K562 (cell line): ENCODE measurements around the gene COL8A2. TPM values are rescaled to one million over a fixed set of nuclear protein-coding genes. Genes with fewer than 3 reads are reported as not detected.

Experiments used
- ATF3 ChIP-seq, 2 experiments: fragments of 450-650 bp in 1 of 2; sonication (generic) in 1 of 2; formaldehyde crosslinking in 1 of 2; IDR thresholded peaks in 1 of 2; conservative IDR thresholded peaks in 1 of 2; 2 replicates each; pipeline versions ENCODE4 v1.6.1 to v1.8.1; 2016 to 2023; ENCODE audit warnings: mild to moderate bottlenecking in 2 of 2, moderate library complexity in 2 of 2, inconsistent platforms in 1 of 2, missing genetic modification reagents in 1 of 2
- E2F4 ChIP-seq: sonication (generic); formaldehyde crosslinking; IDR thresholded peaks from 2 replicates; pipeline ENCODE4 v1.8.0; 2022; ENCODE audit warnings: mild to moderate bottlenecking, low read depth, missing genetic modification reagents
- NR2C2 ChIP-seq, 2 experiments: fragments of 200-800 bp in 1 of 2; sonication (Bioruptor generic) in 1 of 2; sonication (generic) in 1 of 2; formaldehyde crosslinking in 1 of 2; IDR thresholded peaks; 2 replicates each; pipeline versions ENCODE4 v1.6.1 to v1.8.0; 2016 to 2022; ENCODE audit warnings: mild to moderate bottlenecking in 1 of 2, missing compliant biosample characterization in 1 of 2, missing genetic modification characterization in 1 of 2, missing genetic modification reagents in 1 of 2
- NRF1 ChIP-seq, 2 experiments: fragments of 450-650 bp; IDR thresholded peaks in 1 of 2; conservative IDR thresholded peaks in 1 of 2; 2 replicates each; pipeline ENCODE4 v1.6.1; 2014; ENCODE audit warnings: mild to moderate bottlenecking in 2 of 2
- PBX2 ChIP-seq, 2 experiments: IDR thresholded peaks in 1 of 2; conservative IDR thresholded peaks in 1 of 2; 2 replicates each; pipeline ENCODE4 v1.6.1; 2016; ENCODE audit warnings: low read depth in 2 of 2, mild to moderate bottlenecking in 1 of 2, missing compliant biosample characterization in 1 of 2, missing genetic modification characterization in 1 of 2, moderate library complexity in 1 of 2
- PKNOX1 ChIP-seq: fragments of 450-650 bp; IDR thresholded peaks from 2 replicates; pipeline ENCODE4 v1.6.1; 2016
- POLR2B ChIP-seq: fragments of 450-650 bp; IDR thresholded peaks from 2 replicates; pipeline ENCODE4 v1.6.1; 2018; ENCODE audit warnings: low read depth; ENCODE audit not compliant: partially characterized antibody
- RFX1 ChIP-seq: fragments of 450-650 bp; IDR thresholded peaks from 2 replicates; pipeline ENCODE4 v1.6.1; 2016; ENCODE audit warnings: mild to moderate bottlenecking, moderate library complexity
- SIN3A ChIP-seq, 2 experiments: fragments of 150-350 bp in 1 of 2; IDR thresholded peaks; 2 replicates each; pipeline ENCODE4 v1.6.1; 2011 to 2016; ENCODE audit warnings: borderline replicate concordance in 2 of 2, low read depth in 2 of 2, low read length in 2 of 2, mild to moderate bottlenecking in 2 of 2, moderate library complexity in 2 of 2; ENCODE audit not compliant: control insufficient read depth in 1 of 2
- SMC3 ChIP-seq: conservative IDR thresholded peaks from 2 replicates; pipeline ENCODE4 v1.6.1; 2011; ENCODE audit warnings: low read depth, low read length, improper control_type of control experiment; ENCODE audit not compliant: insufficient read depth
- TBL1XR1 ChIP-seq, 2 experiments: IDR thresholded peaks; 2 replicates each; pipeline ENCODE4 v1.6.1; 2012; ENCODE audit warnings: improper control_type of control experiment in 2 of 2, low read length in 2 of 2, mild to moderate bottlenecking in 1 of 2
- U2AF2 ChIP-seq: fragments of 200-400 bp; formaldehyde crosslinking; optimal IDR thresholded peaks from 2 replicates; pipeline ENCODE3; 2017; ENCODE audit warnings: low read depth, mild to moderate bottlenecking, low read length
- ZBTB1 ChIP-seq: sonication (generic); formaldehyde crosslinking; IDR thresholded peaks from 2 replicates; pipeline ENCODE4 v1.8.1; 2023; ENCODE audit warnings: missing genetic modification reagents, low read depth, mild to moderate bottlenecking, borderline replicate concordance
- ZFP36 ChIP-seq: fragments of 150-350 bp; IDR thresholded peaks from 2 replicates; pipeline ENCODE4 v1.6.1; 2018; ENCODE audit warnings: low read length, low read depth; ENCODE audit not compliant: partially characterized antibody
- ZSCAN32 ChIP-seq: fragments of 450-650 bp; formaldehyde crosslinking; IDR thresholded peaks from 2 replicates; pipeline ENCODE4 v1.4.0; 2020; ENCODE audit warnings: mild to moderate bottlenecking, moderate library complexity
- polyA plus RNA-seq, 8 experiments: library from polyadenylated mRNA; depleted of rRNA in 4 of 8; stranded (reverse) in 5 of 8; unstranded in 3 of 8; fragments of >200 nt; fragmentation: Nextera tagmentation in 2 of 8; fragmentation: Illumina TruSeq in 1 of 8; extraction: Ambion mirVana in 2 of 8; extraction: Trizol in 1 of 8; gene quantifications; 2 replicates each; pipeline versions ENCODE4 v1.2.1 to v1.2.3, GENCODE V29; 2011 to 2014; ENCODE audit warnings: inconsistent platforms in 1 of 8, missing spikeins in 1 of 8
- total RNA-seq, 7 experiments: library from RNA; depleted of rRNA in 6 of 7; stranded (reverse); fragments of >200 nt in 6 of 7; fragmentation: Illumina TruSeq in 2 of 7; extraction: Trizol in 2 of 7; gene quantifications; 2 replicates each; pipeline versions ENCODE4 v1.2.1 to v1.2.3, GENCODE V29; 2011 to 2021; ENCODE audit warnings: low replicate concordance in 1 of 7
- TF ChIP-seq, protein P1 (sequence below): fragments of 250-450 bp; sonication (Bioruptor Pico); IDR thresholded peaks from 2 replicates; pipeline ENCODE4 v1.4.0; 2020

COL8A2 gene
- total and polyA plus RNA-seq, 9 of the 15 experiments (the other 6 are each of a cell fraction or from before 2014, with no cell fraction given), result 0.03 to 0.14 (median 0.04) TPM; not detected in 5

- TF ChIP-seq PBX2 (CRISPR knock-in tag; IDR thresholded peaks at IDR 0.05; ENCODE audit: low read depth), result no peak
- TF ChIP-seq PBX2 (tag; conservative IDR thresholded peaks at IDR 0.05; ENCODE audit: low read depth), result peak; percentile 77
- peak in 1 of 2 experiments; percentile 14; a peak in 1 of 4 replicates for TF ChIP-seq SIN3A (IDR thresholded peaks at IDR 0.05; ENCODE audit: borderline replicate concordance in 2 of 2, control insufficient read depth in 1 of 2, low read depth in 2 of 2, low read length in 2 of 2)
- no peak for TF ChIP-seq U2AF2
- TF ChIP-seq TBL1XR1 (IDR thresholded peaks at IDR 0.05; ENCODE audit: low read length in 2 of 2), result peak; percentile 36 to 45; a peak in 2 of 4 replicates
- peak; percentile 34 for TF ChIP-seq ZFP36
- TF ChIP-seq, protein P1, sequence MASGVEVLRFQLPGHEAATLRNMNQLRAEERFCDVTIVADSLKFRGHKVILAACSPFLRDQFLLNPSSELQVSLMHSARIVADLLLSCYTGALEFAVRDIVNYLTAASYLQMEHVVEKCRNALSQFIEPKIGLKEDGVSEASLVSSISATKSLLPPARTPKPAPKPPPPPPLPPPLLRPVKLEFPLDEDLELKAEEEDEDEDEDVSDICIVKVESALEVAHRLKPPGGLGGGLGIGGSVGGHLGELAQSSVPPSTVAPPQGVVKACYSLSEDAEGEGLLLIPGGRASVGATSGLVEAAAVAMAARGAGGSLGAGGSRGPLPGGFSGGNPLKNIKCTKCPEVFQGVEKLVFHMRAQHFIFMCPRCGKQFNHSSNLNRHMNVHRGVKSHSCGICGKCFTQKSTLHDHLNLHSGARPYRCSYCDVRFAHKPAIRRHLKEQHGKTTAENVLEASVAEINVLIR (CRISPR knock-in tag), result no peak
- TF ChIP-seq ZBTB1 (CRISPR knock-in tag), result peak; percentile 66; the same call in 1 of the 2 replicates
- no peak for TF ChIP-seq ZSCAN32 (CRISPR knock-in tag)
- TF ChIP-seq E2F4, result no peak
- peak; percentile 37 for TF ChIP-seq SMC3
- TF ChIP-seq ATF3 (IDR thresholded peaks at IDR 0.05), result peak; percentile 57; the same call in 1 of the 2 replicates
- TF ChIP-seq ATF3 (CRISPR knock-in tag; conservative IDR thresholded peaks at IDR 0.05), result no peak
- TF ChIP-seq RFX1, result peak; percentile 82; the same call in 1 of the 2 replicates
- peak; percentile 65 for TF ChIP-seq POLR2B
- peak; percentile 96 for TF ChIP-seq PKNOX1
- peak; percentile 59 to 62 for TF ChIP-seq NRF1 (conservative IDR thresholded peaks at IDR 0.05 in 1 of 2, IDR thresholded peaks at IDR 0.05 in 1 of 2)
- TF ChIP-seq NR2C2 (CRISPR knock-in tag; IDR thresholded peaks at IDR 0.05), result no peak
- 0 out of 2 replicates have a peak, but pooled peaks have one; percentile 35 for TF ChIP-seq NR2C2 (tag; IDR thresholded peaks at IDR 0.05)
These were observed 25.5 kb upstream of the COL8A2 start (continued) for GRCh38 chr1:36150296-36151133.
